DOHH2 (cell line): ENCODE data around the gene ZNF76.

ENCODE experiments used
- H3F3A ChIP-seq: fragments of 200-600 bp; sonication (generic), shearing (Covaris generic); 2 replicates; pipeline ENCODE4 v1.6.0; 2016; ENCODE audit warnings: antibody characterized with exemption, mild to moderate bottlenecking; ENCODE audit not compliant: control insufficient read depth, insufficient read depth
- H3K27ac ChIP-seq: fragments of 200-600 bp; sonication (generic); 2 replicates; pipeline ENCODE4 v1.5.1; 2014; ENCODE audit warnings: low read depth, mild to moderate bottlenecking, low read length, moderate library complexity
- H3K27me3 ChIP-seq: fragments of 200-600 bp; sonication (generic); 2 replicates; pipeline ENCODE4 v1.6.1; 2014; ENCODE audit warnings: mild to moderate bottlenecking, low read length, mixed read lengths; ENCODE audit not compliant: control insufficient read depth
- H3K36me3 ChIP-seq: fragments of 200-600 bp; sonication (generic); 2 replicates; pipeline ENCODE4 v1.6.1; 2014; ENCODE audit warnings: mild to moderate bottlenecking, low read length, moderate library complexity, mixed read lengths; ENCODE audit not compliant: control insufficient read depth
- H3K4me1 ChIP-seq: fragments of 200-600 bp; sonication (generic); 2 replicates; pipeline ENCODE4 v1.6.1; 2014; ENCODE audit warnings: mild to moderate bottlenecking, low read length, mixed read lengths; ENCODE audit not compliant: control insufficient read depth
- H3K4me2 ChIP-seq: fragments of 200-600 bp; sonication (generic); 2 replicates; pipeline ENCODE4 v1.6.0; 2014; ENCODE audit warnings: mild to moderate bottlenecking, low read length, moderate library complexity
- H3K4me3 ChIP-seq: fragments of 200-600 bp; sonication (generic); 2 replicates; pipeline ENCODE4 v1.5.1; 2014; ENCODE audit warnings: mild to moderate bottlenecking, low read length, mixed read lengths
- H3K79me2 ChIP-seq: fragments of 200-600 bp; sonication (generic); 2 replicates; pipeline ENCODE4 v1.6.1; 2014; ENCODE audit warnings: mild to moderate bottlenecking, low read length, mixed read lengths; ENCODE audit not compliant: control insufficient read depth
- H3K9me2 ChIP-seq: fragments of 200-600 bp; sonication (generic); replicated peaks from 2 replicates; pipeline ENCODE4 v1.6.1; 2014; ENCODE audit warnings: mild to moderate bottlenecking, low read length, mixed read lengths; ENCODE audit not compliant: control insufficient read depth
- H3K9me3 ChIP-seq: fragments of 200-600 bp; sonication (generic); 2 replicates; pipeline ENCODE4 v1.6.1; 2014; ENCODE audit warnings: antibody characterized with exemption, low read length, mixed read lengths; ENCODE audit not compliant: control insufficient read depth, insufficient read depth
- H4K20me1 ChIP-seq: fragments of 200-600 bp; sonication (generic); 2 replicates; pipeline ENCODE4 v1.6.0; 2014; ENCODE audit warnings: low read depth, mild to moderate bottlenecking, antibody characterized with exemption, low read length, moderate library complexity; ENCODE audit not compliant: control insufficient read depth, insufficient read depth
- CTCF ChIP-seq: fragments of 200-600 bp; sonication (generic); IDR thresholded peaks from one replicate; pipeline ENCODE4 v1.5.1; 2014; ENCODE audit warnings: antibody characterized with exemption, mild to moderate bottlenecking, low read depth, low read length; ENCODE audit not compliant: poor library complexity, severe bottlenecking
- EZH2phosphoT487 ChIP-seq: fragments of 200-600 bp; sonication (generic); IDR thresholded peaks from 2 replicates; pipeline ENCODE4 v1.6.1; 2017; ENCODE audit warnings: borderline replicate concordance, mild to moderate bottlenecking, antibody characterized with exemption, low read length, moderate library complexity, mixed read lengths

ZNF76 gene

DNA sequence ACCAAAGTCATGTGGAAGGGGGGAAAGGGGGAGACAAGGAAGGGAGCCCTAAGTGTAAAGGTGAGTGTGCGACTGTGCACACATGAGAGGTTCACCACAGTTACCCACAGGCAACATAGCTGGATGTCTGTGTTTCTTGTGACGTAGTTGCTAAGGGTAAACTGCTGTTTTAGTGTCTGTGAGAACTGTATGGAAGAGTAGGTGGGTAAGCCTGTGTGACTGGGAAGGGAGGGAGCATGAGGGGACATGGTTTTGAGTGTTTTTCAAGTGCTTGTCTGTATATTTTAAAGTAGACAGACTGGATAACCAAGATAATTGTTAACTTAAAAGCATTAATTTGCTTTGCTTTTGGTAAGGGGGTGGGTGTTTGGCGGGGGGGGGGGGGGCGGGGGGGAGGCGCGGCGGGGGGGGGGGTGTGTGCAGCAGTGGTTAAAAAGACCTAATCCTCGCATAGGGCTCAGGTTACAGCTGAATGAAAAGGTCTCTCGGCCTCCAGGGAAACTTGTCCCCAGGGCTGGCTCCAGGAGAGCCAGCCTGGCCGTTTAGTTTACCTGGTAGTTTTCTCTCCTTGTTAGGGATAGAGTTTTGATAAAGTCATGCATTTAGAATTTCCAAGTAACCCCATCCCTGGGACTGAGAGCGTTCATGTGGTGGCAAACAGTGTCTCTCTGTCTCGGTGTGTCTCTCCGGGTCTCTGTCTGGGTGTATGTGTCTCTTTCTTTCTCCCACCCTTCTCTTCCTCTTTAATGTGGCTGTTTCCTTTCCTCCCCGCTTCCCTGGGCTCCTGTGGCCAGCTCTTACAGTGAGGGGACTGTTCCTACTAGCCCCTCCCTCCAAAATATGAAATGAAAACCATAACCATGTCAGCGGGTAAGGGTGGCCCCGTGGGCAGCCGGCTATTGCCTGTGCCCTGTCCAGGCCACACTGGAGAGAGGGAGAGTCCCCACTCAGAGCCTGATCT is 42.4 kb upstream of the ZNF76 start:
- no peaks in the 10 kb centered on the region; the same call in none of the 2 replicates for H4K20me1 ChIP-seq

GRCh38 chr6:35218021-35218420 is 41.5 kb upstream of the ZNF76 start:
- TF ChIP-seq CTCF (no peak), EZH2phosphoT487 (no peak)
- Histone ChIP-seq H3K27ac (no peak overlapping the region), H3K79me2 (no peaks in the 10 kb centered on the region), H3F3A (no peaks in the 10 kb centered on the region), H4K20me1 (no peaks in the 10 kb centered on the region; the same call in none of the 2 replicates), H3K4me1 (no peaks in the 10 kb centered on the region), H3K9me3 (no peaks in the 10 kb centered on the region), H3K36me3 (no peaks in the 10 kb centered on the region), H3K27me3 (peaks cover 56% of the 10 kb centered on the region), H3K9me2 (no peaks in the 10 kb centered on the region), H3K4me3 (no peak overlapping the region), H3K4me2 (no peak overlapping the region)

More for the DNA sequence above, 42.4 kb upstream of the ZNF76 start:
- Histone ChIP-seq H3K4me1 (no peaks in the 10 kb centered on the region), H3K27me3 (peaks cover 59% of the 10 kb centered on the region), H3K4me2 (no peak overlapping the region), H3K36me3 (no peaks in the 10 kb centered on the region), H3K79me2 (no peaks in the 10 kb centered on the region), H3F3A (no peaks in the 10 kb centered on the region), H3K9me3 (no peaks in the 10 kb centered on the region), H3K4me3 (no peak overlapping the region), H3K9me2 (no peaks in the 10 kb centered on the region), H3K27ac (no peak overlapping the region)
- TF ChIP-seq CTCF (no peak), EZH2phosphoT487 (no peak)

DNA sequence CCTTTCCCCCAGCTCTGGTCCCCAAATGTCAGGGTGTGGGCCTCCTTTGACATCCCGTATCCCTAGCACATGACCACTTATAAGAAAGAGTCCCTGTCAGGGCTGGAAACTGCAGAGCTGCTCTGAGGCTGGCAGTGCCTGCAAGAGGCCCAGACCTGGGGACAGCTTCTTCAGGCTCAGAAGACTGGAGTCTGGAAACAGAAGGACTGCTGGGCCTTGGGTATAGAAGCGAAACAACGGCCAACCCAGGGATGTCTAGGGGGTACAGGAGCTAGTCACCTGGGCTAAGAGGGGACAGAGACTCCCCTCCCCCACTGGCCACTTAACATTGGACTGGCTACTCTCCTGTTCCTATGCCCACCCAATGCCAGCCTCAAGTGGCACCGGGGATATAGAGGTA is 41.1 kb upstream of the ZNF76 start:
- Histone ChIP-seq H3K4me2 (no peak overlapping the region), H3K27me3 (peaks cover 53% of the 10 kb centered on the region)

More for the DNA sequence above, 41.1 kb upstream of the ZNF76 start:
- no peak for TF ChIP-seq CTCF
- TF ChIP-seq EZH2phosphoT487, result no peak
- Histone ChIP-seq H3K9me2 (no peaks in the 10 kb centered on the region), H4K20me1 (no peaks in the 10 kb centered on the region; the same call in none of the 2 replicates), H3K9me3 (no peaks in the 10 kb centered on the region), H3K27ac (no peak overlapping the region), H3K36me3 (no peaks in the 10 kb centered on the region), H3F3A (no peaks in the 10 kb centered on the region), H3K4me3 (no peak overlapping the region), H3K4me1 (no peaks in the 10 kb centered on the region), H3K79me2 (no peaks in the 10 kb centered on the region)
